HTERT RPE-1 (cell line): Measurements from ENCODE around the gene RETREG3.
"Not testable (repeated sequence)": the region's sequence is repeated elsewhere in the genome, so short reads cannot be mapped to it uniquely, and the experiment has no call there.

ENCODE experiments used
- in situ Hi-C: fragments of 300-500 bp; cut with MboI; formaldehyde crosslinking; loops from 4 replicates; pipeline ENCODE4 v1.14.3; 2020; ENCODE audit warnings: low sequenced_read_pairs

Gene RETREG3, protein sequence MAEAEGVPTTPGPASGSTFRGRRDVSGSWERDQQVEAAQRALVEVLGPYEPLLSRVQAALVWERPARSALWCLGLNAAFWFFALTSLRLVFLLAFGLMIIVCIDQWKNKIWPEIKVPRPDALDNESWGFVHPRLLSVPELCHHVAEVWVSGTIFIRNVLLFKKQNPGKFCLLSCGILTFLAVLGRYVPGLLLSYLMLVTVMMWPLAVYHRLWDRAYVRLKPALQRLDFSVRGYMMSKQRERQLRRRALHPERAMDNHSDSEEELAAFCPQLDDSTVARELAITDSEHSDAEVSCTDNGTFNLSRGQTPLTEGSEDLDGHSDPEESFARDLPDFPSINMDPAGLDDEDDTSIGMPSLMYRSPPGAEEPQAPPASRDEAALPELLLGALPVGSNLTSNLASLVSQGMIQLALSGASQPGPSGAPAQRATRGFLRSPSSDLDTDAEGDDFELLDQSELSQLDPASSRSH

DNA sequence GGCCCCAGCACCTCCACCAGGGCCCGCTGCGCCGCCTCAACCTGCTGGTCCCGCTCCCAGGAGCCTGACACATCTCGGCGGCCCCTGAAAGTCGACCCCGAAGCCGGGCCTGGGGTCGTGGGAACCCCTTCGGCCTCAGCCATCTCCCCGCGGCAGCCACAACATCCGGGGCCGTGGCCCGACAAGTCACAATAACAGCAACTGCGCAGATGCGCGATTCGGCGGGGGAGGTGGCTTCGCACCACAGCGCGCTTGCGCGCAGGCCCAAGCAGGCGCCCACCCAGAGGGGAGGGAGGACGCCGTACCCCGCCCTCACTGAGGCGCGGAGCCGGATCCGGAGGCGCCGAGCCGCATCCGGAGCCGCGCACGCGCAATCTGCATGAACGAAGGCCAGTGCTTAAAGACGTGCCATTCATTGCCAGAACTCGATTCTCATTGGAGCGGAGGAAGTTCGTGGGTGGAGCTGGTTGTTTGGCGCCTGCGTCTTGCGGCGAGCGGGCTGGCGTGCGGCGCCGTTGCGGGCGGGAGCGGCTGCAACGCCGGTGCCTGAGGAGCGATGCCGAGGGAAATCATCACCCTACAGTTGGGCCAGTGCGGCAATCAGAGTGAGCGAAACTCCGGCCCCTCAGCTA, at the start of gene RETREG3, which contains the start of gene TUBG1:
Gene RETREG3 (minus strand): TSS at position 193 of the 632 bp plus-strand sequence. CDS start 50 bp downstream, at position 143.
Gene TUBG1 (plus strand): TSS at position 502 of the 632 bp plus-strand sequence. CDS start 55 bp downstream, at position 557.
- in situ Hi-C loops, result no loop called here

DNA sequence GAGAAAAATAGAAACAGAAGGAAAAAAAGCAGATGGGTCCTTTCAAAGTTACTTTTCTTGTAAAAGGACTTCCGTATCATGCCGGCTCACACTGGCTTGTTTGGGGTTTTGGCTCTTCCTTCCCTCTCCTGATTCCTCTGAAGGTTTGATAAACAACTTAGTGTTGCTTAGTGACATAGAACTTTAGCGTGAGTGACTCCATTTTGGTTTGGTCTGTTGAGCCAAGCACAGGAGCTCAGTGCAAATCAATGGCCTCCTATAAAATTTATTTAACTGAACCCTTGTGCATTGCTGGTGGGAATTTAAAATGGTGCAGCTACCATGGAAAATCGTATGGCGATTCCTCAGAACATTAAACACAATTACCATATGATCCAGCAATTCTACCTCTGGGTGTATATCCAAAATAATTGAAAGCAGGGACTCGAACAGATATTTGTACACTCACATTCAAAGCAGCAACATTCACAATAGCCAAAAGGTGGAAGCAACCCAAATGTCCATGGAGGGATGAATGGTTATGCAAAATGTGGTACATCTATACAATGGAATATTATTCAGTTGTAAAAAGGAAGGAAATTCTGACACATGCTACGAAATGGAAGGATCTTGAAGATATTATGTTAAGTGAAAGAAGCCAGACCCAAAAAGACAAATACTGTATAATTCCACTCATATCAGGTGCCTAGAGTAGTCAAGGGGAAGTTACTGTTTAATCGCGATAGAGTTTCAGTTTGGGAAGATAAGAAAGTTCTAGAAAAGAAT, 48.8 kb upstream of the RETREG3 start:
- in situ Hi-C loops, result no loop called here

DNA sequence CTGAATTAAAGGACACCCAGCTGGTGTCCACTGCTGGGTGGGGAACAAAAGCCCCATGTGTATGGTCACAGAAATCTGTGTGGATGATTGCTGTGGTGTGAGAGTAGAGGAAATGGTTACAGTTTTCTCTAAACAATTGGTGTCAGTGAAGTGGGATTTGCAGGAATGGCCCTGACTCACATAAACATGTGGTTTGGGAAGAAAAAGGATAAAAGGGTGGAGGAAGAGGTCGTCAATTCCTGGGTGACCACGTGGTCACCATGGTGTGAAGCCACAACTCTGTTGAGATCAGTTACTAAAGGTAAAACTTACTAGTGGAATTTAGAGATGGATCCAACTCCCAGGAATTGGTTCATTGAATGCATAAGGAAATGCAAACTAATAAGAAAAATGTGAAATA, 46.4 kb upstream of the RETREG3 start:
- in situ Hi-C loops, result no loop called here

DNA sequence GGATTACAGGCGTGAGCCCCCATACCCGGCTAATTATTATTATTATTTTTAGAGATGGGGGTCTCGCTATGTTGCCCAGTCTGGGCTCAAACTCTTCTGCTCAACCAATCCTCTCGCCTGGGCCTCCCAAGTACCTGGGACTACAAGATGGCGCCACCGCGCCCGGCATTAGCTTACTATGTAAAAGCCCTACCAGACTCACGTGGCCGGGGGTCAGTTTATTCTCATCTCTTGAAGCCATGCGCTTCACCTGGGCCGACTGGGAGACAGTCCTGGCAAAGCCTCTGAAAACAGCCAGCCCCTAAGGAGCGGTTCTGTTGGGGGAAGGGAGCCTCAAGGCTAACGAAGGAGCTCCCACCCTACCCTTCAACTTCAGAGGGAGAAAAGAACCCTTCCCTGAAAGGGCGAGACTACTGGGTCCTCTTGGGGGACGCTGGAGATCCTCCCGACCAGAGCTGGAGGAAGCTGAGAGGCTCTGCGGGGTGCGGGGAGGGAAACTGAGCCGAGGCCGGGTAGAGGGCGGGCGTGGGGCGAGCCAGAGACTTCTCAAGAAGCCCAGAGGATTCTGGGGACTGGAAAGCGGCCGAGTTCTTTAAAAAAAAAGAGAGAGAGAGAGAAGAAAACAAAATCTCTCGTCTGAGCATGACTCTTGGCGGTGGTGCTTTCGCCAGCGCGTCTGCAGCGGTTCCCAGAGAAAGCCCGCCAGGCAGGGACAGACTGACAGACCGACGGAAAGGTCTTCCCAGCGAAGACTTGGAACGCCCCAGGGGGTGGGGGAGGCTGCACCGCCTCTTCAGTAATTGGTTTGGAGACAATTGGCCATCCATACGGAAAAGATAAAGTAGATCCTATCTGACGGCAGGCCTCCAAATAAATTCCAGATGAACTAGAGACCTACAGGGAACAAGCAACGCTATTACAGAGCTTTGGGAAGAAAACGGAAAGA, 44.3 kb upstream of the RETREG3 start:
- in situ Hi-C loops, result no loop called here

DNA sequence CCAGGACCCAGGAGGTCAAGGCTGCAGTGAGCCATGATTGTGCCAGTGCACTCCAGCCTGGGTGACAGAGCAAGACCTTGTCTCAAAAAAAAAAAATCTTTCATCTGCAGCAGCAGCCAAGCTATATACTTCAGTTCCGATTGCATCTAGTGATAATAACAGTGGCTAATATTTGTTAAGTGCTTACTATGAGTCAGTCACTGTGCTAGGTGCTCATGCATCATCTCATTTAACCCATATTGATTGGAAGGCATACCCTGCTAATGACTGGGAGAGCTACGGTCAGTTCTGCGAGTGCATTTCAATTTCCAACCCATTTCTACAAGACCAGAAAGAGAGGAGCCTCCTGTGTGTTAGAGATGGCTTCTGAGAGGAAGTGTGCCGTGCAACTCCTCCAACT, 42.2 kb upstream of the RETREG3 start:
- in situ Hi-C loops, result no loop called here

DNA sequence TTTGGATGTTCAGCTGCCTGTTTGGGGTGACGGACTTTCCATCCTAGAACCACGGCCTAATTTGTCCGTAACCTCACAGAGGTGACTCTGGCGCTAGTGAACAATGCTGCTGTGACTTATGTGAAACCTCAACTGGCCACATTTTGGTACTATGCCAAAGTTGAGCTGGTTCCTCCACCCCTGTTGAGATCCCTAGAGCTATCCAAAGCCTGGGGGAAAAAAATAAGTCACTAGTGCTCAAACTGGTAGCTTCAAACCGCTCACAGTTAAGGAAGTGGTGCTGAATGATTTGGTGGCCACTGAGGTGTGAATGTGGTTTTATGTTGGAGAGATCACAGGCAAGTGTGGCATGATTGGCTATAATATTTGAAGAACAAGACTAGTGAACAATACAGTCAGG, 38.6 kb upstream of the RETREG3 start:
- in situ Hi-C loops, result no loop called here

DNA sequence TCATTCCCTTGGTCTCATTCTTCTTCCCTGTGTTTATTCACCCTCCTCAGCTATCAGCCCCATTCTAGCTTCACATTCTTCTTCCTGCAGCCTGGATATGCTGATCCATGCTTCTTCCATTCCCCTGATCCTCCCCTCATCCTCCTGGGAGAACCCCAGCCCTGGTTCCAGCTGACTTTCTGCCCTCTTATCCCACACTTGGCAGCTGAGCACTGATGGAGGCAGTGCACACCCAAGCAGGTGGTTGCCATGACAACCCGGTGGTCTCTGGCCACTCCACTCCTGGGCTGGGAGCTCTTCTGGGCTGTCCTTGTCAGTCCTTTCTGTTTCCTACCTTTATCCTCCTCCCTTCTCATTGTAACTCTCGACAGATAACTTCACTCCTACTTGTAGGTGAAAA, 33.2 kb upstream of the RETREG3 start:
- in situ Hi-C loops, result no loop called here

DNA sequence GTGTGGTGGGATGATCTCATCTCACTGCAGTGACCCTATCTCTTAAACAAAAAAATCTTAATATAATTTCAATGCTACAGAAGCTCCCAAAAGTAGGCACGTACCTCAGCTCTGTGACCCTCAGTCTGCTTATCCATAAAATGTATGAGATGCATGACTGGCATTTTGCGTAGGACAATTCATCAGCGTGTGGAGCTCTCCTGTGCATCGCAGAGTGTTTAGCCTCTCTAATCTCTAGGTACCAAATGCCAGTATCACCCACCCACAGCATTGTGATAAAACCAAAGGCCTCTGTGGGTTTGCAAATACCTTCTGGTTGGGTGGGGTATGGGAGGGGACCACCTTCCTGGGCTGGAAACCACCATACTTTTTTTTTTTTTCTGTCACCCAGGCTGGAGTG, 30.9 kb upstream of the RETREG3 start:
- in situ Hi-C loops, result no loop called here

DNA sequence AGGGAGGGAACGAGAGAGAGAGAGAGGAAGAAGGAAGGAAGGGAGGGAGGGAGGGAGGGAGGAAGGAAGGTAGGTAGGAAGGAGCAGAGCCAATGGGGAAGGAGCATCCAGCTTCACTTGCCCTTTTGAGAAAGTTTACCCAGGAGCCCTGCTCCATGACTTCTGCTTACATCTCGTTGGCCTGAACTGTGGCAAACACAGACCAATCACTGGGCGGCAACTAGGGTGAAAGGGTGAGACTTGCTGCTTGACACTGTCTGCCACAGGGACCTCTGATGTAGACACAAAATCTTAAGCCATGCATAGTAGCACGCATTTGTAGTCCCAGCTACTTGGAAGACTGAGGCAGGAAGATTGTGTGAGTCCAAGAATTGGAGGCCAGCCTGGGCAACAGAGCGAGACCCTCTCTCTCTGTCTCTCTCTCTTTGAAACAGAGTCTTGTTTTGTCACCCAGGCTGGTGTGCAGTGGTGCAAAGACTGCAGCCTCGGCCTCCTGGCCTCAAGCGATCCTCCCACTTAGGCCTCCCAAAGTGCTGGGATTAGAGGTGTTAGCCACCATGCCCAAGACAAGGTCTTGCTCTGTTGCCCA, 30.4 kb upstream of the RETREG3 start:
- in situ Hi-C loops, result no loop called here

DNA sequence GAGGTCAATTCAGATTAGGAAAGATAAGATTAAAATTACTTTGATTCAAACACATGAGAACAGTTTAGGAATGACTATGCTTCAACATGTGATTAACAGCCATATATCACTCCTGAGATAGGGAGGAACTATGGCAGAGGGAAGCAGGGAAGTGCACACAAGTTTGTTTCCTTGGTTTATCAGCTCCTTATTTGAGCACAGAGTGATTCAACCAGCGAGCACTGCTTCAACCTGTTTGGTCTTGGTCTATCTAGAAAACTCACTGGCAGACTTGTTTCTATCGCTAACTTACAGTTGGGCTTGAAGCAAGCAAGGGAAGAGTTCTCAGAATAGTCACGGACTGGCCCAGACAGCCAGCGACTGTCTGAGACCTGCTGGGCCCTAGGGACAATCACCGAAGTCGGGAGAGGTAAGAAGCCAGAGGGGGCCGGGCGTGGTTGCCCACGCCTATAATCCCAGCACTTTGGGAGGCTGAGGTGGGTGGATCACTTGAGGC, 23.8 kb upstream of the RETREG3 start:
- in situ Hi-C loops, result no loop called here

DNA sequence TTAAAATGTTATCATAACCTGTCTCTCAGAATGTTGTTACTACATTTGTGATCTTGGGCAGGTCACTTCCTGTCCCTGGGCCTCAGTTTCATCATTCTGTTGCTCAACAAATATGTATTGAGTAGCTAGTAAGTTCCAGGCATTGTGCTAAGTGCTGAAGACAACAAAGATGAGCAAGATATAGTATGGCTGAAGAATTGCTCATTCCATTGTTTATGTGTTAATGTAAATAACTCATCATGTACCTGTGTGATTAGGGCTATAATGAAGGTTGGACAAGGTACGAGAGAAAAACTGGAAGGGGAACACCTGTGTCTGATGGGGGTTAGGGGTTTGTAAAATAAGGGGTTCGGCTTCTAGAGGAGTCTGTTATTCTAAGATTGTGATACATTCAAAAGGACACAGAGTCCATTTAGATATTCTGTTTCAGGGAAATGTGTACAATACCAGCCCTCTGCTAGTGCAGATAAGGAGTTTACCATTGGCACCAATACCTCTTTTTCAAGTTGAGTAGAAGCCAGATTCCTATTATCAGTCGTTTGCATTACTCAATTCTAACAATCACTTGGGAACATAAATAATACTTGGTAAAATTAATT, 20.3 kb upstream of the RETREG3 start:
- in situ Hi-C loops, result no loop called here

DNA sequence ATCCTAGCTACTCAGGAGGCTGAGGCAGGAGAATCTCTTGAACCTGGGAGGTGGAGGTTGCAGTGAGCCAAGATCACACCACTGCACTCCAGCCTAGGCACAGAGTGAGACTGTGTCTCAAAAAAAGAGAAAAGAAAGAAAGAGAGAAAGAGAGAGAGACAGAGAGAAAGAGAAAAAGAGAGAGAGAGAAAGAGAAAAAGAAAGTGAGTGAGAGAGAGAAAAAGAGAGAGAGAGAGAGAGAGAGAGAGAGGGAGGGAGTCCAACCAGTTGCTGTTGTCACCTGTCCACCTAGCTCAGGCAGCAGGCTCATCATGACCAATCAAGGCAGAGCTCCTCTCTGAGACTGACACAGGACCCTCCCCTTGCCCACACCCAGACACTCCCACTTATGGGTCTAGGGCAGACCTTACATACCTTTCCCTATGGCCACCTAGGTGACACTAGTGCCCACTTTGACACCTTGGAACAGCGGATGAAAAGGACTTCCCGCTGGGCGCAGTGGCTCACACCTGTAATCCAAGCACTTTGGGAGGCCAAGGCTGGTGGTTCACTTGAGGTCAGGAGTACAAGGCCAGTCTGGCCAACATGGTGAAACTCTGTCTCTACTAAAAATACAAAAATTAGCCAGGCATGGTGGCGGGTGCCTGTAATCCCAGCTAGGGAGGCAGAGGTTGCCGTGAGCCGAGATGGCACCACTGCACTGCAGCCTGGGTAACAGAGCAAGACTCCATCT, 18.0 kb upstream of the RETREG3 start:
- in situ Hi-C loops, result not testable (repeated sequence)

DNA sequence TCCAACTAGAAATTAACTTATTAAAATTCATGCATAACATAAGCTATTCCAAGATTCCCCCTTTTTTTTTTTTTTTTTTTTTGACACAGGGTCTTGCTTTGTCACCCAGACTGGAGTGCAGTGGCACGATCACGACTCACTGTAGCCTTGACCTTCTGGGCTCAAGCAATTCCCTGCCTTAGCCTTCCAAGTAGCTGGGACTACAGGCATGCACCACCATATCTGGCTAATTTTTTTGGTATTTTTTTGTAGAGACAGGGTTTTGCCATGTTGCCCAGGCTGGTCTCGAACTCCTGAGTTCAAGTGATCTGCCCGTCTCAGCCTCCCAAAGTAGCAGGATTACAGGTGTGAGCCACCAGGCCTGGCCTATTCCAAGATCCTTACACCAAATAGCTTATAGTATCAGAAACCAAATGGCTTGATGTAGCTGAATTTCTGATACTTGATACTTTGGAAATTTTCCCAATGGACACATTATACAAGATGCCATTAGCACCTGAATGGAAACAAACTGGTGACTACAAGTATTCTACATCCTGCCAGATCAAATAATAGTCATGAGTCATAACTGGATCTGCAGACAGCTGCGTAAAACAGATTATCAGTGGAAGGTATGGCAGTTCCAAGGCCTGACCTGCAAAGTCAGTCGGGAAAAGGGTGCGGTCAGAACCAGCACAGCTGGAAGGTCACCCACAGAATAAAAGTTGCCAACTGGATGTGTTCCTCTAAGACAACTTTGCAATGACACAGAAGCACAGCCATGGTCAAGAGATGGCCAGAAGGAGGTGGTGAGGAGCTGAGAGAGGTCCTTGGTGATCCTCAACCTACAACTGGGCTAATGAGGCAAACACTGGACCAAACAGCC, 14.8 kb upstream of the RETREG3 start:
- in situ Hi-C loops, result no loop called here

DNA sequence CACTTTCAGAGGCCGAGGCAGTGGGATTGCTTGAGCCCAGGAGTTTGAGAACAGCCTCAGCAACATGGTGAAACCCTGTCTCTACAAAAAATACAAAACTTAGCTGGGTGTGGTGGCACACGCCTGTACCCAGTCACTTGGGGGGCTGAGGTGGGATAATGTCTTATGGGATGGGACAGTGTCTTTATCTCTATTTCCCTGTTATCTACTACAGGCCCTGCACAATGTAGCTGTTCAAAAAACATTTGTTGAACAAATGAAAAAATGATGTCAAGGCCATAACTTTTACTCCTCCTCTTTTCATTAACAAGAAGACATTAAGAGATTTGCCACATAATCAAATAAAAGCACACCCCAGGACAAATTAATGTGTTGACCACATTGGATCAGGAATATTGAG, 14.1 kb upstream of the RETREG3 start:
- in situ Hi-C loops, result no loop called here

DNA sequence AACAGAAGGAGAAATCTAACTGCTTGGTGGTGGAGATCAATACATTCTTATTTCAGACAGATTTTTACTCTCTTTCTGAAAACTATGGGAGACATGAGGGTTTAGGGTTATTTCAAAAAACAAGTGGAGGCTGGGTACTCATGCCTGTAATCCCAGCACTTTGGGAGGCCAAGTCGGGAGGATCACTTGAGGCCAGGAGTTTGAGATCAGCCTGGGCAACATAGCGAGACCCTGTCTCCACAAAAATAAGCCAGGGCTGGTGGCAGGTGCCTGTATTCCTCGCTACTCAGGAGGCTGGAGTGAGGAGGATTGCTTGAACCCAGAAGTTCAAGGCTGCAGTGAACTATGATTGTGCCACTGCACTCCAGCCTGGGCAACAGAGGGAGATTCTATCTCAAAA, 12.8 kb upstream of the RETREG3 start:
- in situ Hi-C loops, result not testable (repeated sequence)

DNA sequence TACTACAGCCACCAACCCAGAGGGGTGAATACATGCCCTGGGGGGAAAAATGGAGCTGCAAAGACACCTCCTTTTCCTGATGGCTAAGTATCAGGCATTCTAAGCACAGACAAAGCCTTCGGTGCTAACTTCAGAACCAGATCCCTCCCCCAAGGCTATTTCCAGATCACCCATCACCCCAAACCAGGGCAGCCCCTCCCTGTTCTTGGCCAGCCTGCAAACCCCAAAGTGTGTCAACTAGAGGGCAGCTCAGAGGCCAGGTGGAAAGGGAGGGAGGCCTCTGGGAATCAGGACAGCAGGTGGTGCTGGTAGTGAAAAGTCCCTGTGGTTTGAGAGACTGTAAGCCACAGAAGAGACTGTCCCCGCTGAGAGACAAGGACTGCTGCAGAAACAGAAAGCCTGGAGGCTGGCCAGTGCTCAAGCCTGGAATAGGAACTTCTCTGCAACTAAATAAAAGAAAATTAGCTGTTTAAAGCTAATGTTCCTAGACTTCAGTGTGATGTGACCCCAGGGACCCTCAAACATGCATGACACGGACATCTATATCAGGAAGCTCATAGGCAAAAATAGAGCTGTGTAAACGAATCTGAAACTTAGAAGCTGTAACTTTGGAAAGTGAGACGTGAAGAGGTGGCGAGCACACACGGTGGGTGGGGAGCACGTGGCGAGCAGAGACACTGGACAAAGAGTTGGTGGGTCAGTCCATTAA, 9.4 kb upstream of the RETREG3 start:
- in situ Hi-C loops, result no loop called here

DNA sequence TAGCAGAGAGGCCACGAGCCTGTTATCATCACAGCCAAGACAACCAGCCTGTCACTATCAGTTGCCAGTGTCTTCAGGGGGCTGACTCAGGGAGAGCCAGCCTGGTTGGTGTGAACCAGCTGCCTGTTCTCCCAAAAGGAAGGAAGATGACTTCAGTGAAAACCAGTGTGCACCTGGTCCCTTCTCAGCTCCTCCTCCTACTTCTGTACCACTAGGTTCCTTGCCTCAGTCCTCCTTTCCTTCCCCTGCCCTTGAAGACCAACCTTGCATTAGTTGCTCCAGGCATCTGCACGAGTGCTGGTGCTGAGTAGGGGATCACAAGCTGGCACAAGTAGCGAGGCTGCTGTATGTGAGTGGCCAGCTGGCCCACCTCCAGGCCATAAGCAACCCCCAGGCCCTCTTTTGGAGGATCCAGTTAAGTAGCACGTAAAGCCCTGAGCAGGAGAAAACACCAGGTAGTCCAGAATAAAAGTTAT, 8.8 kb upstream of the RETREG3 start:
- in situ Hi-C loops, result no loop called here
